ENCODE results near the gene ZBTB8OS. TPM values are rescaled to one million over a fixed set of nuclear protein-coding genes. Genes with fewer than 3 reads are reported as not detected.
"Not testable (repeated sequence)": the region's sequence is repeated elsewhere in the genome, so short reads cannot be mapped to it uniquely, and the experiment has no call there.

ZBTB8OS gene
- total RNA-seq: 42.9 and 44.4 TPM in 2 replicates
- polyA plus RNA-seq (2012): 65.5 TPM

DNA sequence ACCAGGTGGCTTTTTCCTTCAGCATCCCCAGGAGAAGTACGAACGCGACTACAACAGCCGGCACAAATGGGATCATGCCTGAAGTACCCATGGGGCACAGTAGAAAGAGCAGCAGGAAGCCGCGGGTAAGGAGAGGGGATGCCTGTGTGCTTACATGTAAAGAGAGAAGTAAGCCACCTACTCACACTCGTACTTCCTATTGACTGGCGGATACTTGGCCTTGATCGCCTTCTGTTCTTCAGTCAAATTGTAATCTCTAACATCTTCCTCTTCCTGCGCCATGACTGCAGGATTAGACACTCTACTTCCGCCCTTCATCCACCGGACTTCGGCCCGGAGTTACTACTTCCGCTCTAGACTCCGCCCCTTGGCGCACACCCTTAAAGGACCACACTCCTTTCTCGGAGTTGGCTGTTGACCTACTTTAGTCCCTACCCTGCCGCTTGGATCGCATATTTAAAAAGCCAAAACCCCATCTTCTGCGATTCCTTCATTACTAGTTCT, at the start of gene ZBTB8OS:
ZBTB8OS (minus strand) TSS at position 303 of the 504 bp plus-strand sequence; CDS start at position 282, 21 bp downstream.
- DNase-seq (ENCODE audit: low read depth): peak; percentile 94

DNA sequence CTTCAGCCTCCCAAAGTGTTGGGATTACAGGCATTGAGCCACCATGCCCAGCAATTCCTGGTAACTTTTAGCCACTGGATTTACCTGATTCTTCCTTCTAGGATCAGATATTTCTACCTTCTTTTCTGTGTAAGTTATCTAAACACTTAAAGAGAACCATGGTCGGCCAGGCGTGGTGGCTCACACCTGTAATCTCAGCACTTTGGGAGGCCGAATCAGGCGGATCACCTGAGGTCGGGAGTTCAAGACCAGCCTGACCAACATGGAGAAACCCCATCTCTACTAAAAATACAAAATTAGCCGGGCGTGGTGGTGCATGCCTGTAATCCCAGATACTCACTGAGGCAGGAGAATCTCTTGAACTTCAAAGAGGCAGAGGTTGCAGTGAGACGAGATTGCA, 46.6 kb upstream of the ZBTB8OS start:
- not testable (repeated sequence) for DNase-seq (ENCODE audit: low read depth)

DNA sequence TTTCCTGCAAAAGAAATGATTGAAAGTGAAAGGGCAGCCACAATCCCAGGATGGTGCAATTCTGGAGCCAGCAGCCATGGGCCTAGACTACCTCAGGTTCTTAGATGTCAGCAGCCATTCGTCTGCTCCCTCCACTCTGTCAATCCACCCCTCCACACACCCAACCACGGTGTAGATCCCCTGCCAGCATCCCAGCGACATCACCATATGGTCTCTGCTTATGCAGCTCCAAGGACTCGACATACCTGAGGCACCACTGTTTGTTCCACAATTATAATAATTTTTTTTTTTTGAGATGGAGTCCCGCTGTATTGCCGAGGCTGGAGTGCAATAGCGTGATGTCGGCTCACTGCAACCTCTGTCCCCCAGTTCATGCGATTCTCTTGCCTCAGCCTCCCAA, 45.7 kb upstream of the ZBTB8OS start:
- DNase-seq (ENCODE audit: low read depth): no peak

DNA sequence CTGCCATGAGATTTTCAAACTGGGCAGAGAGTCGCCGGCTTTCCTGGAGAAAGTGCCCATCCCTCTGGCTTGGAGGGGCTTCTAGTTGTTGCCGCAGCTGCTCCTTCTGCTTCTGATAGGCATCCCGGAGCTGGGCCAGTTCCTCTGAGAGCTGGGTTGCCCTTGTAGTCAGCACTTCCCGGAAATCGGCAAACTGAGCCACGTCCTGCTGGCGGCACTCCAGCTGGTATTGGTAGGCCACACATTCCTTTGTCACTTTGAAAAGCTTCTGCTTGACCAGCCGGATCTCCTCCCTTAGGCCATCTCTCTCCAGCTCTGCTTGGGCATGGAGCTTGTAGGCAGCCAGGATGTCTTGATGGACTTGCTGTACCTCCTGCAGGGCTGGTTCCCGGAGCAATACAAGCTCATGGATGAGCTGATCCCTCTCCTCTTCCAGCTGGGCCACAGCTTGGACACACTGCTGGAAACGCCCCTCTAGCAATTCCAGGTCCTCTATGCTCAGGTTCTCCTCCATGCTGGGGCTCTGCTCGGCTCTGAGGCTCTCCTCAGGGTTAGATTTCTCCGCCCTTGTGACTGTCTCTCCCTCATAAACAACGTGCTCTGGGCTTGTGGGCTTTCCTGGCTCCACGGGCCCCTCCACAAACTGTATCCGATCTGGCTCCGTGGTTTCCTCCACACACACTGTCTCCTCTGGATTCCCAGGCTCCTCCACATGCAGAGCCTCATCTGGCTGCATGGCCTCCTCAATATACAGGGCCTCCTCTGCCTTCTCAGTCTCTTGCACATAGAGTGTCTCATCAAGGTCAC, 45.0 kb upstream of the ZBTB8OS start:
- peak; percentile 94 for DNase-seq (ENCODE audit: low read depth)

DNA sequence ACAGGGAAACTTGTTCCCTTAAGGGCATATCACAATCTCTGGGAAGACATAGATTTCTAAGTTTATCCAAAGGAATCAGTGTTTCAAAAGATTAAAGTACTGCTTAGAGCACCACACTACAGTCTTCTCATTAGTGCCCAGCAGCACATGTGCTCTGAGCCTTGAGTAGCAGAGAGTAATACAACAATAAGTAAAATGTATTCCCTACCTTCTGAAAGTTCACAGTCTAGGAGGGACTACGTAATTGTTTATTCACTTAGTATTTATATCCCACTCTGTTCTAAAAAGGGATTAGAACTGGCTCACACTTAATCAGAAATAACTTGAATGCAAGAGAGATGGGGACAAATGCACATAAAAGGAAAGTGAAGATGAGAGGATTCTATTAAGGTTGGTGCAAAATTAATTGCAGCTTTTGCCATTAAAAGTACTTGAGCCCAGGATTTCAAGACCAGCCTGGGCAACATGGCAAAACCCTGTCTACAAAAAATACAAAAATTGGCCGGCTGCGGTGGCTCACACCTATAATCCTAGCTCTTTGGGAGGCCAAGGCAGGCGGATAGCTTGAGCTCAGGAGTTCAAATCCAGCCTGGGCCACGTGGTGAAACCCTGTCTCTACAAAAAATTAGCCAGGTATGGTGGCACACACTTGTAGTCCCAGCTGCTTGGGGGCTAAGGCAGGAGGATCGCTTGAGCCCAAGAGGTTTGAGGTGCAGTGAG, 43.3 kb upstream of the ZBTB8OS start:
- no peak for DNase-seq (ENCODE audit: low read depth)

DNA sequence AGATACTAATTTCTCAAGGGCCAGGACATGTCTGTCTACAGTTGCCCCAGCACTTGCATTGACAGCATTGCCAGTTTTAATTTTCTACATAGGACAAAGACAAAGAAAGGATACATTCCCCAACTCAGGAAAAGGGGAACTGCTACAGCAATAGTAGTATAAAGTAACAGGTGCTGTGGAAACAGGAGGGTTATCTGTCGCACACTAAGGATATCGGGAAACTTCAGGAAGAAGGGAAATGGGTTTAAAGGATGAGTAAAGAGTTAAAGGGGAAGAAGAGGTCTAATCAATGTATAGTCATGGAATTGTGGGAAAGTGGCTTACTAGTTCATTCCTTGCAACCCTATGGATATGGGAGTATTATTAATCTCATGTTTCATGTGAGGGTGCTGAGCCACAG, 36.0 kb upstream of the ZBTB8OS start:
- no peak for DNase-seq (ENCODE audit: low read depth)

DNA sequence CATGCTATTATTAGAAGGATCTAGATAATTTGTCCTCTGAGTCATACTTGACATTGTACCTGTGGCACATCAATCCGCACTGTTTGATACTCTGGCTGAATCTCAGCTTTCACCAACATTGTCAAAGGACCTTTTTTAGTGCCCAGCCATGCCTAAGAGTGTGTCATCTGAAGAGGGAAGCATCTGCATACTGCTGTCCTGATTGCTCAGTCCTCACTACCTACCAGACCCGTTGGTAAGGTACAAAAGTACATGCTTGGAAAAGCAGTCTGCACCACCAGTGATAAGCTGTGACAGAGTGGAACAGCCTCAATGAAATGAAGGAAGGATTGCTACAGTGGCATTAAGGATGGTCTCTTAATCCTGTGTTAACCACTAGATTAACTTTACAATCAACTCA, 35.1 kb upstream of the ZBTB8OS start:
- DNase-seq (ENCODE audit: low read depth): no peak

DNA sequence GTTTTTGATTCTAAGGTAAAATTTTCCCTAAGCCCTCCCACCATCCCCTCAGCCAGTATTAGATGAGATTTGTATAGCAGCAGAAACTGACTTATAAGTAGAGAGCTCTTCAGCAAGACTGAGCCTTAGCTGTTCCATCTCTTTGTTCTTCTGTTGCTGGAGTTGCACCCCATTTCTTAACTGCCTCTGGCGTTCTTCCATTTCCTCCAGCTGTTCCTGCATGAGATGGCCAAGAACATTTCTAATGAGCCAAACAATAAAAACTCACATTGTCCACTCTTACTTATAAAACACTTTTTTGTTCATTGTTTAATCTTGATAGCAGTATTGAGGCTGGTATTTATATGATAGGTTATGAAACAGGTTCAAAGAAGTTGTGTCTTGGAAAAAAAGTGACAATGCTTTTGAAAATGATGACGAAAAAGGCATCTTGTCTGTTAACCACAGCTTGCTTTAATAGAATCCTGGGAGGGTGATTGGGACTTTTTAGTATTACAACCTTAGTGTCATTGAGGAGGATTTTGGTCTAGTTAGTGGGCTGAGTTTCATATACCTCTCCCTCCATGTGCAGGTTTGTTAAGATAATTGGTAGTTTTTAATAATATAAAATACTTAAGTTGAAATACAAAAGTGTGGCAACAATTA, 33.9 kb upstream of the ZBTB8OS start:
- DNase-seq (ENCODE audit: low read depth): peak; percentile 78

DNA sequence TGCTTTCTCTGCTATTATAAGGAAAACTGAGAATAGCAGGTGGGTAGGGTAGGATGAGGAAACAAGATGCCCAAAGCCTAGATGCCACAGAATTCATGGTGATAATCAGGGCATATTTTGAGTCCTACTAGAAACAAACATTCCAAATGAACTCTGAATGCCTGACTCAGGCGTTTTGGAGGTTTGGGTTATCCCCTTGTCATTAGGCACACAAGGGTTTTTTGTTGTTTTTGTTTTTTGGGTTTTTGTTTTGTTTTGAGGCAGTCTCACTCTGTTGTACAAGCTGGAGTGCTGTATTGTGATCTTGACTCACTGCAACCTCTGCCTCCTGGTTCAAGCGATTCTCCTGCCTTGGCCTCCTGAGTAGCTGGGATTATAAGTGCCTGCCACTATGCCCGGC, 33.0 kb upstream of the ZBTB8OS start:
- no peak for DNase-seq (ENCODE audit: low read depth)

DNA sequence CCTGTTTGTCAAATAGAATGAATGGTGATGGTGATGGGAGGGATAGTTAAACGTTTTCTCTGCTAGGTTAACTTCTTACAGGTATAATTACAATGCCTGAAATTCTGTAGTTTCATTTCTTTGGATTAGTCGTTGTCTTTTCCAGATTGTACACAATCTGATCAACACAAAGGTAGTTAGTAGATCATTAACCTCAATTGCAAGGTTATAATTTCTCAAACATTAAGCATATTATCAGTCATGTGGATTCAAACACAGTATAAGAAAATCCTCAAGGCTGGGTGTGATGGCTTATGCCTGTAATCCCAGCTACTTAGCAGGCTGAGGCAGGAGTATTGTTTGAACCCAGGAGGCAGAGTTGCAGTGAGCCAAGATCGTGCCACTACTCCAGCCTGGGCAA, 31.6 kb upstream of the ZBTB8OS start:
- no peak for DNase-seq (ENCODE audit: low read depth)

DNA sequence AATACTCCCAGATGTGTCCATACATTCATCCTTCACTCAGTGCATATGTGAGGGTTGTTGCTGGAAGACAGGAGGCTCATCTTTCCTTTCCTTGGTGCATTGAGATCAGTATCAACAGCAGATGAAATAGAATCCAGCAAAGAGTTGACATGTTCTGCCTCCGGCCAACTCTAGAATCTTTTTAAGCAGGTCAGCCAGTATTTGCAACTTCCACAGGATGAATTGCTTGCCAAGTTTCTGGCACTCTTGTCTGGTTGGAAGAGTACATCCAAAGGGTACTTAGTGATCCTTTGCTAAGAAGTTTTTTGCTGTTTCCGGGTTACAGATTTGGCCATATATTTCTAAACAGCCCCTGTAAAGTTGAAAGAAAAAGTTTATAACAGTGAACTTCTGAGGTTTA, 31.2 kb upstream of the ZBTB8OS start:
- no peak for DNase-seq (ENCODE audit: low read depth)

DNA sequence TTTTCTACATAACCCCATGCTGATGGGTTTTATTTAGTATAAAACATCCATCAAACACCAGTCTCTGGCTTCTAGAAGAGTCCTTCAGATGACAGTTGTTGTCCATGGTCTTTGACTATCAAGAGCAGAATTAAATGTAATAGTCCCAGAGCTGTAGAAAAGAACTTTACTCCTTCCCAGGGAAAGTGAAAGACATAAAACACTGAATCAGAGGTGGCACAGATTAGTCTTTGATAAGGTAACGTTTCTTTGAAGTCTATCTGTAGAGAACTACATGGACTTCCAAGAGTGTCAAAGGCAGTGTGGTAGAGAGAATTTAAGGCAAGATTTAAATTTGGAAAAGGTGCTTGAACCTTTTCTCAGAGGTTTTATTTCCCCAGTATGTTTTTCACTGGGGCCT, 30.3 kb upstream of the ZBTB8OS start:
- no peak for DNase-seq (ENCODE audit: low read depth)

DNA sequence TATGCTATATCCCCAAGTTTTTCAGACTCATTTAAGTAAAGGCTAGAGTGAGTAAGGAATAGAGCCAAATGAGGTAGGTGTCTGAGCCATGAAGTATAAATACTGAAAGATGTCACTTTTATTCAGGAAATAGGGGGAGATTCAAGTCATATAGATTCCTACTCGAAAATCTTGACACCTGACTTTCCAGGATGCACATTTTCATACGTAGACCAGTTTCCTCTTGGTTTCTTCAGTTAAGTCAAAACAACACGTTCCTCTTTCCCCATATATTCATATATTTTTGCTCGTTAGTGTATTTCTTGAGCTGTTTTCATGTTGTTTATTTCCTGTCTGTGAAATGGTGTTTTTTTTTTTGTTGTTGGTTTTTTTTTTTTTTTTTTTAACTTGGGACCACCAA, 29.6 kb upstream of the ZBTB8OS start:
- not testable (repeated sequence) for DNase-seq (ENCODE audit: low read depth)

DNA sequence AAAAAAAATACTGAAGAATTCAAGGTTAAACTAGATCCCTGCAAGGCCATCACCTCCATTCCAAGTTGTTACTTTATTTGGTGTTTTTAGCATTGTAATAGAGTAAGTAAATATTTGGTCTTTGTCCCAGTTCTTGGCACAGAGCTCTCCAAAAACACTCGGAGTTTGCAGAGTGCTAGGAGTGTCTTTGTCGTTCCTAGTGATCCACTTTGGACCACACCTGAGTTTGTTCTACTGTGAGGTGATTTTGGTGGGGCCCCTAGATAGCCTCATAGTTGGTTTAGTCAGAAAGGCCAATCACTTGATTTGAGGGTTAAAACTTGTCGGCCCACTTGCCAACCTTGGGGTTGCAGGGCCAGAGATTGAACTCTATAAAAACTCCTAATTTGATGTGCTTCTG, 26.6 kb upstream of the ZBTB8OS start:
- no peak for DNase-seq (ENCODE audit: low read depth)

DNA sequence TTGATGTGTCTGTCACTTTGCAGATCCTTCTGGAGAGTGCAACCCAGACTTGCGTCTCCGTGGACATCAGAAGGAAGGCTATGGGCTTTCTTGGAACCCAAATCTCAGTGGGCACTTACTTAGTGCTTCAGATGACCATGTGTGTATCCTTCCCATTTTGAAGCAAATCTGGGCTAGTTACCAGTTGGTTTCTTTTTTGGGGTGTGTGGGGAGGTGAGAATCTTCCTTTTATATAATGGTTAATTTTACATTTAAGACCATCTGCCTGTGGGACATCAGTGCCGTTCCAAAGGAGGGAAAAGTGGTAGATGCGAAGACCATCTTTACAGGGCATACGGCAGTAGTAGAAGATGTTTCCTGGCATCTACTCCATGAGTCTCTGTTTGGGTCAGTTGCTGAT, 18.4 kb upstream of the ZBTB8OS start:
- not testable (repeated sequence) for DNase-seq (ENCODE audit: low read depth)

DNA sequence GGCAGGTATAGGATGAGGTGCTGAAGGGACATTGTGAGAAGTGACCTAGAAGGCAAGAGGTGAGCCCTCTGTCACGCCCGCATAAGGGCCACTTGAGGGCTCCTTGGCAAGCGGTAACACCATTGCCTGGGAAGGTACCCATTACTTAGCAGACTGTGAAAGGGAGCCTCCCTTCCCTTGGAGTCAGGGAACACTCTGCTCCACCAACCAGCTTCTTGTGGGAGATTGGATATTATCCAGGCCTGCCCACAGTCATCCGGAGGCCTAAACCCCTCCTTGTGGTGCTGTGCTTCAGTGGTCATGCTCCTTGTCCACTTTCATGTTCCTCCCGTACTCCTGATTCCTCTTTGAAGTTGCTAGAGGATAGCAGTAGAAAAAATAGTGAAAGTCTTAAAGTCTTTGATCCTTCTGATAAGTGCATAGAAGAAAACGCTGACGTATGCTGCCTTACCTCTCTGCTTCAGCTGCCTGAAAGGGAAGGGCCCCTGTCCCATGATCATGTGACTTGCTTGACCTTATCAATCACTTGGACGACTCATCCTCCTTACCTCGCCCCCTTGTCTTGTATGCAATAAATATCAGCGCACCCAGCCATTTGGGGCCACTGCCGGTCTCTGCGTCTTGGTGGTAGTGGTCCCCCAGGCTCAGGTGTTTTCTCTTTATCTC, 16.7 kb upstream of the ZBTB8OS start:
- DNase-seq (ENCODE audit: low read depth): peak; percentile 18

DNA sequence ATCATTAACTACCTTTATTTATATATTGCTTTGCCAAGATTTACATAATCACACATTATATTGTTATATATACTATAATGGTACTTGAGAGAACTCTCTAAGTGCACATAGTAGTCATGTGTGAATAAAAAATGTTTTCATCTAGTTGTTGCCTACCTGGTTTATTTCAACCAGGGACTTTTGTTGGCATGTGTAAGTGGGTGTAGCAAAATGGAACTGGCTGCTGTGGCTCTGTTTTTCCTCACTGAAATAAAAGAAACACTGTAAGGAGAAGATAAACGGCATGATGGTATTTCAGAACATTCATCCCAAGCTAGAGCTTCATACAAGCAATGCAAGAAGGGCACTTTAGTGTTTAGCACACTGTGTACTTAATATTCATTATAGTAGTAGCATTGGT, 15.6 kb upstream of the ZBTB8OS start:
- DNase-seq (ENCODE audit: low read depth): no peak

DNA sequence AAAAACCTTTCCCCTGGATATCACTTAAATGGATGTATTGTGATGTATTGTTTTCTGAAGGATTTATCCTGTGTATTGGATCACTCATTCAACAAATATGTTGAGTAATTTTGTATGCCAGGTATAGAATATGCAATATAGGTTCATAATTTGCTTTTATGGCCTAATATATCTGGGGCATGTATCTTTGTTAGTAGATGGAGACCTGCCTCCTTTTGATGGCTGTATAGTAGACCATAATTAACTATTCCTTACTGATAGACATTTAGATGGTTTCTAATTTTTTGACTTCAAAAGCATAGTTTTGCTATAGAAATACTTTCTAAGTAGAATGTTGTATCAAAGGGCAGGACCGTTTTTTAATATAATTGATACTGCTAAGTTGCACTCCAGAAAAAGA, 9.2 kb upstream of the ZBTB8OS start:
- no peak for DNase-seq (ENCODE audit: low read depth)

DNA sequence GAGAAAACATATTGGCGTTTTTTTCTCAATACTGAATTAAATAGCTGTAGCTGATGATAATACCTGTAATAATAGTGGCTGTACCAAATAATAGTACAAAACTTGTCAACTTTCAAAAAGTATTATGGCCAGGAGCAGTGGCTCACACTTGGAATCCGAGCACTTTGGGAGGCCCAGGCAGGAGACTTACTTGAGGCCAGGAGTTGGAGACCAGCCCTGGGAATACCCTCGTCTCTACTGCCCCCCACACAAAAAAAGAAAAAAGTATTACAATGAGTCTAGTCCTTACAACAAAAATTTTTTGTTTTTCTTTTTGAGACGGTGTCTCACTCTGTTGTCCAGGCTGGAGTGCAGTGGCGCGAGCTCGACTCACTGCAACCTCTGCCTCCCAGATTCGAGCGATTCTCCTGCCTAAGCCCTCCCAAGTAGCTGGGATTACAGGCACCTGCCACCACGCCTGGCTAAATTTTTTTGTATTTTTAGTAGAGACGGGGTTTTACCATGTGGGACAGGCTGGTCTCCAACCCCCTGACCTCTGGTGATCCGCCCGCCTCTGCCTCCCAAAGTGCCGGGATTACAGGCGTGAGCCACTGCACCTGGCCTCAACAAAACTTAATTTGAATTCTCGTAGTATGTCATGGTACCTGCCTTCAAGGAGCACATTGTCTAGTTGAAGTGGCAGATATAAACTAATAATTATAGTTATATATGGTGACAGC, 2.1 kb upstream of the ZBTB8OS start:
- no peak for DNase-seq (ENCODE audit: low read depth)

DNA sequence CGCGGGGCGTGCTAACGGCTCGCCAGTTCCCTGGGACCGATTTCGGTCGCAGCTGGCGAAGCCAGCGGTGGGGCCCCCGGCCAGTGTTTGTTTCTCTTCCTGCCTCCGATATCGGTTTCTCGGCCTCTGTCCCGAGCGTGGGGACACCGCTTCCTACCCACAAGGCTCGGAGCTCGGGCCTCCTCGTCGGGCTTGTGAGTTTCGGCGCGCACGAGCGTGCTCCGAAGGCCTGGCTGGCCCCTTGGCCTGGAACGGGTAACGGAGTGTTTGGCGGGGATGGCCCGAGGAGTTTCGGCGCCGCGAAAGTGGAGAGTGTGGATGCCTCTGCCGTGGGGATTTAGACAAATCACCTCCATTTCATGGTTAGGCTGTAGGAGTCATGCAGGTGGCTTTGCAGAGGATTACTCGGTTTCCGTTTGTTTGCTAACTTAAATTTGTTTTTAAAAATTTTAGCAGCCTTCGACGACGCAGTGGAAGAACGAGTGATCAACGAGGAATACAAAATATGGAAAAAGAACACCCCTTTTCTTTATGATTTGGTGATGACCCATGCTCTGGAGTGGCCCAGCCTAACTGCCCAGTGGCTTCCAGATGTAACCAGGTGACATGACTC, 1.2 kb upstream of the ZBTB8OS start:
- no peak for DNase-seq (ENCODE audit: low read depth)

Data from myocyte (in vitro differentiated cells).